GM12873 (cell line): ENCODE data around the gene MRPS25.

ENCODE experiments used
- TF ChIP-seq, protein P1 (sequence below): IDR thresholded peaks from 2 replicates; pipeline ENCODE4 v1.5.1; 2012; ENCODE audit warnings: low read depth, mild to moderate bottlenecking, moderate library complexity, low read length, control low read depth; ENCODE audit not compliant: insufficient read depth; ENCODE audit errors: missing control alignments

MRPS25 gene

DNA sequence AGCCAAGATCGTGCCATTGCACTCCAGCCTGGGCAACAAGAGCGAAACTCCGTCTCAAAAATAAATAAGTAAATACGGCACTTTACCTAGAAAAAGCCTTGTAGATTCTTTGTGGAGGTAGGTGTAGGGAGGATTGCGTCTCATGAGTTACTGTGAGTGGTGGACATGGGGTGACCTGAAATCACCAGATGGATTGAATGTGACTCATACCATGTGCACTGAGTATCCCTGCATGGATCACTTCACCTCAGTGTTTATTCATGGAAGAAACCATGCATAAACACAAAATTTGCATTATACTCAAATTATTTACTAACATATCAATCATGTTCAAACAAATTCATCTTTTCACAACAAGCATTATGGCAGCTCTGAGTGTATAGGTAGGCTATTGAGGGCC lies 55.9 kb downstream of the MRPS25 start:
- TF ChIP-seq, protein P1, sequence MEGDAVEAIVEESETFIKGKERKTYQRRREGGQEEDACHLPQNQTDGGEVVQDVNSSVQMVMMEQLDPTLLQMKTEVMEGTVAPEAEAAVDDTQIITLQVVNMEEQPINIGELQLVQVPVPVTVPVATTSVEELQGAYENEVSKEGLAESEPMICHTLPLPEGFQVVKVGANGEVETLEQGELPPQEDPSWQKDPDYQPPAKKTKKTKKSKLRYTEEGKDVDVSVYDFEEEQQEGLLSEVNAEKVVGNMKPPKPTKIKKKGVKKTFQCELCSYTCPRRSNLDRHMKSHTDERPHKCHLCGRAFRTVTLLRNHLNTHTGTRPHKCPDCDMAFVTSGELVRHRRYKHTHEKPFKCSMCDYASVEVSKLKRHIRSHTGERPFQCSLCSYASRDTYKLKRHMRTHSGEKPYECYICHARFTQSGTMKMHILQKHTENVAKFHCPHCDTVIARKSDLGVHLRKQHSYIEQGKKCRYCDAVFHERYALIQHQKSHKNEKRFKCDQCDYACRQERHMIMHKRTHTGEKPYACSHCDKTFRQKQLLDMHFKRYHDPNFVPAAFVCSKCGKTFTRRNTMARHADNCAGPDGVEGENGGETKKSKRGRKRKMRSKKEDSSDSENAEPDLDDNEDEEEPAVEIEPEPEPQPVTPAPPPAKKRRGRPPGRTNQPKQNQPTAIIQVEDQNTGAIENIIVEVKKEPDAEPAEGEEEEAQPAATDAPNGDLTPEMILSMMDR, result no peak

DNA sequence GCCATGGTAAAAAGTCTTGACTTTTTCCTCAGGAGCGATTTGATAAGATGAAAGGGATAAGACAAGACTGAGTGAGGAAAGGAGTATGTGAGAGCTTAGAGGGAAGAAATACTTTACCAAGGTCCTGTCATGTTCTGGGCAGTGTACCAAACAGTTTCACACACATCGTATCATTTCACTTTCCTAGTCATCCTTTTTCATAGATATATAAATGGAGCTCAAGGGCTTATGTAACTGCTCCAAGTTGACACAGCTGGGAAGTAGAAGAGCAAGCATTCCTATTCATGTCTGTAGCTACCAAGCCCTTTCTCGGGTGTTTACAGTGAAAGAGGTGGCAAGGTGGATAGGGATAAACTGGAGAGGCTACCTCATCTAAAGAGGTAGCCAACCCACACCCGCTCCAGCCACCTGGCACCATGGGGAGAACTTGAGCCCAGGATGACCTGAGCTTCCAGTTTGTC lies 57.4 kb downstream of the MRPS25 start:
- TF ChIP-seq, protein P1, result no peak
